GM19463 (cell line): ENCODE results near the gene TIMM22.
"Not testable (repeated sequence)": the region's sequence is repeated elsewhere in the genome, so short reads cannot be mapped to it uniquely, and the experiment has no call there.

Experiments
- ATAC-seq: cut with Tn5 transposase; IDR thresholded peaks from one replicate; pipeline ENCODE4 v1.9.1; 2021; ENCODE audit warnings: mild to moderate bottlenecking, moderate library complexity; ENCODE audit not compliant: unreplicated experiment

The TIMM22 gene

DNA sequence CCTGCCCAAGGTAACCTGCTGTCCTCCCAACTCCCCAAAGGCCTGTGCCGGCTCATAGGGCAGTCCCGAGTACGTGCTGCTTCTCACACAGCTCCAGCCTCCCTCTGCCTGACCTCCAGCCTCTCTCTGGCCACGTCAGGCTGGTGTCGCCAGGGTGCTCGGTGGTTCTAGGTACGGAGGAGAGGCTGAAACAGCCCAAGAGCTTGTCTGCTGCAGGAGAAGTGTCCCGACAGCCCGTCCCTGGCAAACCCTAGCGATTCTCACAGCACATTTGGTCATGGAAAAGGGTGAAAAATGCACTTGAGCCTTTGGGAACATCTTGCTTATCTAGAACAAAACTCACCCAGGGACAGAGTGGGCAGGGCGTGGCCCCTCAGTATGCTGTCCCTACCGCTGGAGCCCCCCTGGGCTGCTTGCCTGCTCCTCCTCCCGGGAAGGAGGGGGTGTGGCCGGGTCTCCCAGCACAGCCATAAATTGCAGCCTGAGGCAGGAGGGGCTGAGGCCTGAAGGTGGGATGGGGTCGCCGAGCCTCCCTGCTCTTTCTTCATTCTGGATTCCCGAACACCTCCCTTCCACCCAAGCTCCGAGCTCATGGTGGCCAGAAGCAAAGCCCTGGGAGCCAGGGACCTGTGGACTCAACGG lies 40.4 kb downstream of the TIMM22 start:
- no peak for ATAC-seq

- no peak for ATAC-seq
These were observed 41.7 kb downstream of the TIMM22 start for GRCh38 chr17:1038459-1039122.

GRCh38 chr17:1039123-1039507 lies 42.2 kb downstream of the TIMM22 start:
- no peak for ATAC-seq

DNA sequence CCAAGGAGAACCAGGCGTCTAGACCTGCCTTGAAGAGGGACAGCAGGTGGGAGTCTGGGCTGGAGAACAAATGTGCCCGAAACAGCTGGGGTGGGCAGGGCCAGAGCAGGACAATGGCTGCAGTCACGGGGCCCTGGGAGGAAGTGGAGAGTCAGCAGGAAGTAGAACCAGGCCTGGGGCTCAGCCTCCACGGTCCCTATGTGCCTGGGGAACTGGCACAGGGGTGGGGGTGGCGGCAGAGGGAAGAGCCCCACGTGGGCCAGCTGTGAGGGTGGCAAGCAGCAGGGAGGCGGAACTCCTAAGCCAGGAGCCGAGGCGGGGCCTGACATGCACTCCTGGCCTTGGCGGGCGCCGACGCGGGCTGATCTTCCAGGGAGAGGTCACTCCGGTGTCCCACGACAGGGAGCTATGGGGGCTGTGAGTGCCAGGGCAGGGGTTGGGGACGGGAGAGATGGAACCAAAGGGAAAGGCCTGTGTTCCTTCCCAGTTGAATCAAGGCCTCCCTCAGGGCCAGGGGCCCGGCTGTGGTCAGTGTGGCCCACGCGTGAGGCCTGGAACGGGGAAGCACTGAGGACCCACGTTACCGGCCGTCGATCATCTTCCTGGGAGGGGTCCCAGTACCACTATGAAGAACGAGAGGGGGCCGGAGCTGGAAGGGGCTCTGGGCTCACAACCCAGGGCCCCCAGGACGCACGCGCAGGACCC lies 42.7 kb downstream of the TIMM22 start:
- ATAC-seq, result no peak

DNA sequence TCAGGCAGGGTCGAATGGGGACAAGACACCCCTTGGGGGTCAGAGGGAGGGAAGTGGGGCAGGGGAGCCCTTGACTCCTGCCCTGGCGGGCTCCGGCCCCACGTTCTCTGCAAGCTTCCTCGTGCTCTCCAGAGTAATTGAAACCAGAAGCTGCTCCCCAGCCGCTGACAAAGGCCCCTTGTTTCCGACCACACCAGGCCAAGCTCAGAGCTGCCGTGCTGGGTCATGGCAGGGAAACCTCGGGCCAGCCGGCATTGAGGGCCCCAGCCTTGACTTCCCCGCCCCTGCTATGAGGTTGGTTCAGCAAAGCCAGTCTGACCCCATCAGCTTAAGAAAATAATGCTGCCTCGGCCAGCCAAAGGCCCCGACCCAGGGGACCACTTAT lies 43.3 kb downstream of the TIMM22 start:
- no peak for ATAC-seq

GRCh38 chr17:1041746-1042145 lies 44.8 kb downstream of the TIMM22 start:
- no peak for ATAC-seq

GRCh38 chr17:1042486-1042885 lies 45.6 kb downstream of the TIMM22 start:
- no peak for ATAC-seq

- no peak for ATAC-seq
These were observed 46.8 kb downstream of the TIMM22 start for GRCh38 chr17:1043601-1044251.

GRCh38 chr17:1044387-1045009 lies 47.6 kb downstream of the TIMM22 start:
- not testable (repeated sequence) for ATAC-seq

GRCh38 chr17:1045456-1045855 lies 48.5 kb downstream of the TIMM22 start:
- no peak for ATAC-seq

- no peak for ATAC-seq
These were observed 50.4 kb downstream of the TIMM22 start for GRCh38 chr17:1047177-1047878.

DNA sequence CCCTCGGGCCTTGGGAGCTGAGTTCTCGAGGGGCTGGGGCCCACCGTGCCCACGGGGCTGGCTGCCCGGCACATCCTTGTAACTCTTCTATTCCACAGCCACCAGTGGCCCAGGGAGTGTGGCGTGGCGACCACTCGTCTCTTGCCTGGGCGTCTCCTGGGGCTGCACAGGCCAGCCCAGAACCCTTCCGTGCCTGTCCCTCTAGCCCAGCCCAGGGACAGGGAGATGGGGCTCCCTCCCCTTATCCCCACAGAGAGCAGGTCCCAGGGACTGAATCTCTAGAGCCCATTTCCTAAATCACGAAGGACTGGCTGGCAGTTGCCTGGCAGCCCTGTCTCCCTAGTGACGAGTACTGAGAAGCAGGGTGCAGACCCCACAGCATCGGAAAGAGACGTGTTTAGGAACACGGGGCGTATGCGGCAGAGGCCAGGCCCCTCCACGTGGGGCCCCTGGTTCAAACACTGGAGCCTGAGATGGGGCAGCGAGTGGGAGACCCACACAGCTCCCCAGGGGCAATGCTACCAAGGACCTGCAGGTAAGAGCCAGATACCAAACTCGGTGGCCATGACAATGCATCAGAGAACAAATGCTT lies 51.0 kb downstream of the TIMM22 start:
- ATAC-seq, result no peak

DNA sequence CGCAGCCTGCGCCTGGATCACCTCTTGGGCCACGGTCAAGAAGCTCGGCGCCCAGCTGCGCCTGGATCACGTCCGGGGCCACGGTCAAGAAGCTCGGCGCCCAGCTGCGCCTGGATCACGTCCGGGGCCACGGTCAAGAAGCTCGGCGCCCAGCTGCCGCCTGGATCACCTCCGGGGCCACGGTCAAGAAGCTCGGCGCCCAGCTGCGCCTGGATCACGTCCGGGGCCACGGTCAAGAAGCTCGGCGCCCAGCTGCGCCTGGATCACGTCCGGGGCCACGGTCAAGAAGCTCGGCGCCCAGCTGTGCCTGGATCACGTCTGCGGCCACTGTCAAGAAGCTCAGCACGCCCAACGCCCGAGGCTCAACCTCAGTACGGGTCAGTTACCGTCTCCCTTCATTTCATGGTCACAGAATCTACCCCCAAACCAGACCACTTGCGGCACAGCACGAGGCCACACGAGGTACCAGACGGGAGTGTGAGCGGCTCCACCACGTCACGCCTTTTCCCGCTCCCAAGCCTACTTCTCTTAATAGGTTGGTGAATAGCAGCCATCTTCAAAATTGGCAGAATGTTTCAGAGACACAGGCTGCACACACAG lies 51.7 kb downstream of the TIMM22 start:
- not testable (repeated sequence) for ATAC-seq

GRCh38 chr17:1049446-1050225 lies 52.7 kb downstream of the TIMM22 start:
- ATAC-seq, result no peak

- no peak for ATAC-seq
These were observed 53.5 kb downstream of the TIMM22 start for GRCh38 chr17:1050246-1050995.

DNA sequence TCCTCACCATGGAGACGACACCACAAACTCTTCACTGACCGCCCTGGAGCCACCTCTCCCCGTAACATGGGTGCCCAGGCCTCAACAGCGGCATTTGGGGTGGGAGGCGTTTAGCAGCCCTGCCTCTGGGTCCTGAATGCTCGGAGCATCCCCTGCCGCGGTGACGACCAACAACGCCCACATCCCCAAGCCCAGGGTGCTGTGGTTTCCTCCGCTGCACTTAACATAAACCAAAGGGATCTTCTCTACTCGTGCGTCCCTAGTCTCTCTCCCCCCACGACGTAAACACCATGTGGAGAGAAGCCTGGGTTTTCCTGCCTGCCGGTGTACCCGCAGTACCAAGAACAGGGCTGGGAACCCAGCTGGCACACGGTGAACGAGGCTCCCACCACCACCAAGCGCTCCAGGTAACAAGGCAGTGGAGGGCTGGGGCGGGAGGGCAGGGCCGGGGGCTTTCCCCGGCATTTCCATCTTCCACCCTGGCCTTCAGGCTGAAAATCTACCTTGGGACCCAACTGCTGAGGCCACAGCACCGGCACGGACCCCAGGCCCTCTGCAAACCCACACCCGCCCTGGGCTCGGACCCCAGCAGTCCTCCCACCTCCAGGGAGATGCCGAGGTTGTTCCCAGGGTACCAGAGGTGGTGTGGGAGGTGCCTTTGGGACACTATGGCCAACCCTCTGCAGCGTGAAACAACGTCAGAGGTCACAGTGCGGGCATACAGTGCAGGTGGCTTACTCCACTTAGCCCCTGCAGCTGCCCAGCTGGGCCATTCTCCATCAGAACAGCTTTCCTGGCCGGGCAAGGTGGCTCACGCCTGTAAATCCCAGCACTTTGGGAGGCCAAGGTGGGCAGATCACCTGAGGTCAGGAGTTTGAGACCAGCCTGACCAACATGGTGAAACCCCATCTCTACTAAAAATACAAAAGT lies 54.3 kb downstream of the TIMM22 start:
- no peak for ATAC-seq
